OCI-LY7 (cell line): ENCODE measurements around the gene DAND5. TPM values are rescaled to one million over a fixed set of nuclear protein-coding genes. Genes with fewer than 3 reads are reported as not detected.

Experiments
- BruUV-seq: library from RNA; stranded (reverse); fragments of 400-500 nt; replicated peaks from 2 replicates; lab custom pipeline; 2021; lab: Mats Ljungman, UMichigan
- CTCF ChIA-PET: fragments of 300-600 bp; sonication (Branson Sonifier 250); formaldehyde crosslinking; loops from one replicate; lab custom pipeline; 2022; ENCODE audit warnings: antibody characterized with exemption; ENCODE audit not compliant: unreplicated experiment; lab: Charles Lee
- POLR2A ChIA-PET: fragments of 300-600 bp; sonication (Branson Sonifier 250); formaldehyde crosslinking; loops from one replicate; lab custom pipeline; 2022; ENCODE audit warnings: antibody characterized with exemption; lab: Charles Lee
- DNase-seq: peaks from one replicate; pipeline ENCODE4 v3.0.0-alpha.2; 2015; ENCODE audit warnings: low spot score
- H2AFZ ChIP-seq: fragments of 200-600 bp; sonication (generic), shearing (Covaris generic); 2 replicates; pipeline ENCODE4 v1.6.1; 2014; ENCODE audit warnings: mild to moderate bottlenecking, antibody characterized with exemption, low read length, moderate library complexity
- H3K27ac ChIP-seq: fragments of 200-600 bp; sonication (generic); 2 replicates; pipeline ENCODE4 v1.5.1; 2014; ENCODE audit warnings: mixed run types, low read depth, mild to moderate bottlenecking, moderate library complexity, low read length, inconsistent platforms; ENCODE audit not compliant: poor library complexity, severe bottlenecking
- H3K36me3 ChIP-seq: fragments of 200-600 bp; sonication (generic); 2 replicates; pipeline ENCODE4 v1.6.1; 2014; ENCODE audit warnings: mild to moderate bottlenecking, antibody characterized with exemption, low read length, moderate library complexity, mixed read lengths; ENCODE audit not compliant: insufficient read depth
- H3K4me1 ChIP-seq: fragments of 200-600 bp; sonication (generic); 2 replicates; pipeline ENCODE4 v1.5.1; 2014; ENCODE audit warnings: mild to moderate bottlenecking, low read length; ENCODE audit not compliant: insufficient read depth, poor library complexity, severe bottlenecking
- H3K4me2 ChIP-seq: fragments of 200-600 bp; sonication (generic); 2 replicates; pipeline ENCODE4 v1.6.1; 2014; ENCODE audit warnings: mild to moderate bottlenecking, low read length
- H3K4me3 ChIP-seq: fragments of 200-600 bp; sonication (generic); 2 replicates; pipeline ENCODE4 v1.5.1; 2014; ENCODE audit warnings: mild to moderate bottlenecking, low read depth, low read length; ENCODE audit not compliant: poor library complexity, severe bottlenecking
- H3K79me2 ChIP-seq: fragments of 200-600 bp; sonication (generic); 2 replicates; pipeline ENCODE4 v1.6.1; 2016; ENCODE audit warnings: low read depth, mild to moderate bottlenecking, low read length, moderate library complexity, mixed read lengths; ENCODE audit not compliant: insufficient read depth
- H3K9me2 ChIP-seq: fragments of 200-600 bp; sonication (generic); 2 replicates; pipeline ENCODE4 v1.6.1; 2016; ENCODE audit warnings: mild to moderate bottlenecking, low read length, mixed read lengths; ENCODE audit not compliant: insufficient read depth
- H3K9me3 ChIP-seq: fragments of 200-600 bp; sonication (generic); 2 replicates; pipeline ENCODE4 v1.6.1; 2014; ENCODE audit warnings: mild to moderate bottlenecking, mixed run types, low read length, mixed read lengths
- H4K20me1 ChIP-seq: fragments of 200-600 bp; sonication (generic); 2 replicates; pipeline ENCODE4 v1.6.1; 2014; ENCODE audit warnings: mild to moderate bottlenecking, antibody characterized with exemption, low read length, moderate library complexity, mixed read lengths; ENCODE audit not compliant: insufficient read depth
- CTCF ChIP-seq: fragments of 200-600 bp; sonication (generic); conservative IDR thresholded peaks from 2 replicates; pipeline ENCODE4 v1.5.1; 2014; ENCODE audit warnings: mild to moderate bottlenecking, antibody characterized with exemption, low read length, moderate library complexity, mixed read lengths
- EZH2phosphoT487 ChIP-seq: fragments of 200-600 bp; sonication (generic); IDR thresholded peaks from 2 replicates; pipeline ENCODE4 v1.6.1; 2018; ENCODE audit warnings: low read depth, borderline replicate concordance, mild to moderate bottlenecking, mixed run types, antibody characterized with exemption, low read length, moderate library complexity, mixed read lengths
- intact Hi-C: fragments of 100-400 bp; cut with micrococcal nuclease; formaldehyde crosslinking; loops from one replicate; pipeline ENCODE4 v1.10.0; 2022; ENCODE audit not compliant: unreplicated experiment
- total RNA-seq, 2 experiments: library from RNA; depleted of rRNA in 1 of 2; stranded (reverse); fragments of >200 nt in 1 of 2; shearing (Covaris generic) in 1 of 2; gene quantifications; 2 replicates each; pipeline ENCODE4 v1.2.3, GENCODE V29; 2014 to 2022

The DAND5 gene
- total RNA-seq, 2 experiments from 2014 or later = 0.06 to 0.84 TPM

GRCh38 chr19:12922959-12923358, 46.4 kb upstream of the DAND5 start:
- DNase-seq = no peak
- Histone ChIP-seq H3K9me2 (no peaks in the 10 kb centered on the region), H3K9me3 (no peaks in the 10 kb centered on the region), H4K20me1 (no peaks in the 10 kb centered on the region), H3K27ac (no peak overlapping the region), H3K4me1 (peaks cover 12% of the 10 kb centered on the region), H3K79me2 (no peaks in the 10 kb centered on the region), H2AFZ (no peak overlapping the region), H3K36me3 (peaks cover 66% of the 10 kb centered on the region), H3K4me2 (no peak overlapping the region), H3K4me3 (no peak overlapping the region)
- intact Hi-C loops = no loop called here
- ChIA-PET POLR2A (no interaction called here), CTCF (no interaction called here)
- no TSS peak for BruUV-seq
- TF ChIP-seq EZH2phosphoT487 (no peak), CTCF (no peak)

- intact Hi-C loops = no loop called here
- Histone ChIP-seq H3K4me3 (no peak overlapping the region), H3K9me2 (no peaks in the 10 kb centered on the region), H3K4me1 (no peaks in the 10 kb centered on the region), H3K4me2 (no peak overlapping the region), H3K9me3 (no peaks in the 10 kb centered on the region), H3K36me3 (peaks cover 84% of the 10 kb centered on the region), H4K20me1 (no peaks in the 10 kb centered on the region), H2AFZ (no peak overlapping the region), H3K79me2 (no peaks in the 10 kb centered on the region), H3K27ac (no peak overlapping the region)
- no peak for DNase-seq
- POLR2A ChIA-PET = no interaction called here
- no peak for TF ChIP-seq EZH2phosphoT487
- TF ChIP-seq CTCF = no peak
- CTCF ChIA-PET = no interaction called here
- no TSS peak for BruUV-seq
These were observed 44.6 kb upstream of the DAND5 start for GRCh38 chr19:12924621-12925310.

- Histone ChIP-seq H3K79me2 (peaks cover 26% of the 10 kb centered on the region), H3K36me3 (peaks cover 61% of the 10 kb centered on the region), H2AFZ (no peak overlapping the region), H3K4me2 (no peak overlapping the region), H4K20me1 (peaks cover 8% of the 10 kb centered on the region; the same call in 1 of the 2 replicates), H3K4me3 (no peak overlapping the region), H3K4me1 (peaks cover 18% of the 10 kb centered on the region), H3K27ac (no peak overlapping the region), H3K9me2 (no peaks in the 10 kb centered on the region), H3K9me3 (no peaks in the 10 kb centered on the region)
- TF ChIP-seq CTCF (peak; percentile 44; the same call in 1 of the 2 replicates), EZH2phosphoT487 (no peak)
- ChIA-PET CTCF (interaction anchor here (0.6 kb wide), 1 partner anchor 49 kb away, joined by 5 read pairs; the partner anchor contains the start of gene DNASE2), POLR2A (interaction anchor here (1.0 kb wide), 1 partner anchor 36 kb away, joined by 4 read pairs; no protein-coding TSS in a partner anchor)
- intact Hi-C loops = no loop called here
- DNase-seq = no peak
- BruUV-seq = no TSS peak
These were observed 39.3 kb upstream of the DAND5 start for GRCh38 chr19:12930002-12930645.
